Measurements from ENCODE around the gene IFNGR1.

IFNGR1 gene

DNA sequence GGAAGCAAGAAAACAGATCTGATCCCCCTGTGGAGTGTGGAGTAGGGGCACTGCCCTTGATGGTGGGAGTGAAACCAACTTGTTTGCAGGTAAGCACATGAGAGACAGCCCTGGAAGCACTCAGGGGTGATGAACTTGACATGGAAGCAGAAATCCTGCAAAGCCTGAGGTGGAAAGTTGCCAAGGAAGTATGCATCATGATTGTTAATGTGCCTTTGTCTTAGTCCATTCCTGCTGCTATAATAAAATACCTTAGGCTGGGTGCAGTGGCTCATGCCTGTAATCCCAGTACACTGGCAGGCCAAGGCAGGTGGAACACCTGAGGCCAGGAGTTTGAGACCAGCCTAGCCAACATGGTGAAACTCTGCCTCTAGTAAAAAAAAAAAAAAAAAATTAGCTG lies 40.2 kb upstream of the IFNGR1 start:
- no peak for TF ChIP-seq SIN3A (IDR thresholded peaks at IDR 0.05; ENCODE audit: borderline replicate concordance, insufficient read depth, low read length)
- no peak for TF ChIP-seq TAF1 (IDR thresholded peaks at IDR 0.05; ENCODE audit: borderline replicate concordance, insufficient read depth, low read length)

DNA sequence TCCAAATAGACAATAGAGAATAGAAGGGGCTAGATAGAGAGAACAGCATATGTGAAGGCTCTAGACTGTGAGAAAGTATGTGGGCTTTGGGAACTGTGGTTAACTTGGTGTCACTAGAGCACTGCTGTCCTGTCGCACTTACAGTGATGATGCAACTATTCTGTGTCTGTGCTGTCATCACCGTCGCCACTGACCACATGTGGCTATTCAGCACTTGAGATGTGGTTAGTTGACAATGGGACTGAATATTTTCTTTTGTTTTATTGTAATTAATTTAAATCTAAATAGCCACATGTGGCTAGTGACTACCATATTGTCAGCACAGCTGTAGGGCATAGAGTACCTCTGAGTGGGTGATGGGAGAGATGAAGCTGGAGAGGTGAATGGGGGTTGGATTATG lies 39.0 kb upstream of the IFNGR1 start:
- TF ChIP-seq, protein P1, sequence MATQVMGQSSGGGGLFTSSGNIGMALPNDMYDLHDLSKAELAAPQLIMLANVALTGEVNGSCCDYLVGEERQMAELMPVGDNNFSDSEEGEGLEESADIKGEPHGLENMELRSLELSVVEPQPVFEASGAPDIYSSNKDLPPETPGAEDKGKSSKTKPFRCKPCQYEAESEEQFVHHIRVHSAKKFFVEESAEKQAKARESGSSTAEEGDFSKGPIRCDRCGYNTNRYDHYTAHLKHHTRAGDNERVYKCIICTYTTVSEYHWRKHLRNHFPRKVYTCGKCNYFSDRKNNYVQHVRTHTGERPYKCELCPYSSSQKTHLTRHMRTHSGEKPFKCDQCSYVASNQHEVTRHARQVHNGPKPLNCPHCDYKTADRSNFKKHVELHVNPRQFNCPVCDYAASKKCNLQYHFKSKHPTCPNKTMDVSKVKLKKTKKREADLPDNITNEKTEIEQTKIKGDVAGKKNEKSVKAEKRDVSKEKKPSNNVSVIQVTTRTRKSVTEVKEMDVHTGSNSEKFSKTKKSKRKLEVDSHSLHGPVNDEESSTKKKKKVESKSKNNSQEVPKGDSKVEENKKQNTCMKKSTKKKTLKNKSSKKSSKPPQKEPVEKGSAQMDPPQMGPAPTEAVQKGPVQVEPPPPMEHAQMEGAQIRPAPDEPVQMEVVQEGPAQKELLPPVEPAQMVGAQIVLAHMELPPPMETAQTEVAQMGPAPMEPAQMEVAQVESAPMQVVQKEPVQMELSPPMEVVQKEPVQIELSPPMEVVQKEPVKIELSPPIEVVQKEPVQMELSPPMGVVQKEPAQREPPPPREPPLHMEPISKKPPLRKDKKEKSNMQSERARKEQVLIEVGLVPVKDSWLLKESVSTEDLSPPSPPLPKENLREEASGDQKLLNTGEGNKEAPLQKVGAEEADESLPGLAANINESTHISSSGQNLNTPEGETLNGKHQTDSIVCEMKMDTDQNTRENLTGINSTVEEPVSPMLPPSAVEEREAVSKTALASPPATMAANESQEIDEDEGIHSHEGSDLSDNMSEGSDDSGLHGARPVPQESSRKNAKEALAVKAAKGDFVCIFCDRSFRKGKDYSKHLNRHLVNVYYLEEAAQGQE (IDR thresholded peaks at IDR 0.05; ENCODE audit: insufficient read depth in 1 of 2, low read depth in 2 of 2, low read length in 2 of 2), result no peak
- TF ChIP-seq POLR2AphosphoS5 (IDR thresholded peaks at IDR 0.05; ENCODE audit: low read depth, low read length) (no peak), SIN3A (IDR thresholded peaks at IDR 0.05; ENCODE audit: borderline replicate concordance, insufficient read depth, low read length) (no peak), FOXP2 (optimal IDR thresholded peaks at IDR 0.05; ENCODE audit: borderline replicate concordance, extremely low read depth, extremely low read length, insufficient read depth) (no peak), TAF1 (IDR thresholded peaks at IDR 0.05; ENCODE audit: borderline replicate concordance, insufficient read depth, low read length) (no peak)

GRCh38 chr6:137256350-137257103 lies 37.3 kb upstream of the IFNGR1 start:
- TF ChIP-seq SIN3A (IDR thresholded peaks at IDR 0.05; ENCODE audit: borderline replicate concordance, insufficient read depth, low read length) (no peak), POLR2AphosphoS5 (IDR thresholded peaks at IDR 0.05; ENCODE audit: low read depth, low read length) (no peak), TAF1 (IDR thresholded peaks at IDR 0.05; ENCODE audit: borderline replicate concordance, insufficient read depth, low read length) (no peak), FOXP2 (optimal IDR thresholded peaks at IDR 0.05; ENCODE audit: borderline replicate concordance, extremely low read depth, extremely low read length, insufficient read depth) (no peak)
- TF ChIP-seq, protein P1 (IDR thresholded peaks at IDR 0.05; ENCODE audit: insufficient read depth in 1 of 2, low read depth in 2 of 2, low read length in 2 of 2), result no peak

DNA sequence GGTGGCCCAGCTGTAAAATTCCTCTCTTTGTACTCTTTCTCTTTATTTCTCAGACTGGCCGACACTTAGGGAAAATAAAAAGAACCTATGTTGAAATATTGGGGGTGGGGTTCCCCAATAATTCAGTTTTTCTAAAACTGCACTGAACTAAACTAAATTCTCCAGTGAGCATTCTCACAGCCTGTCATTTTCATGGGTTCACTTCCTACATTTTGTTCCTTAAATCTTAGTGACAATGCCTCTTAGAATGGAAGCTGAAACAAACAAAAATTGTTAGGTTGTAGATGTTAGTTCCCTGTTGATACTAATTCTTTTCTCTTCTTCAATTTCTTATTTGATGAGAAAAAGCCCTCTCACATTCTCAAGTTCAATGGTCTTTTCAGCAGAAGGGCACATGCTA lies 35.8 kb upstream of the IFNGR1 start:
- TF ChIP-seq FOXP2 (optimal IDR thresholded peaks at IDR 0.05; ENCODE audit: borderline replicate concordance, extremely low read depth, extremely low read length, insufficient read depth), result no peak
- TF ChIP-seq, protein P1 (IDR thresholded peaks at IDR 0.05; ENCODE audit: insufficient read depth in 1 of 2, low read depth in 2 of 2, low read length in 2 of 2), result no peak
- no peak for TF ChIP-seq POLR2AphosphoS5 (IDR thresholded peaks at IDR 0.05; ENCODE audit: low read depth, low read length)
- TF ChIP-seq SIN3A (IDR thresholded peaks at IDR 0.05; ENCODE audit: borderline replicate concordance, insufficient read depth, low read length), result no peak
- no peak for TF ChIP-seq TAF1 (IDR thresholded peaks at IDR 0.05; ENCODE audit: borderline replicate concordance, insufficient read depth, low read length)

DNA sequence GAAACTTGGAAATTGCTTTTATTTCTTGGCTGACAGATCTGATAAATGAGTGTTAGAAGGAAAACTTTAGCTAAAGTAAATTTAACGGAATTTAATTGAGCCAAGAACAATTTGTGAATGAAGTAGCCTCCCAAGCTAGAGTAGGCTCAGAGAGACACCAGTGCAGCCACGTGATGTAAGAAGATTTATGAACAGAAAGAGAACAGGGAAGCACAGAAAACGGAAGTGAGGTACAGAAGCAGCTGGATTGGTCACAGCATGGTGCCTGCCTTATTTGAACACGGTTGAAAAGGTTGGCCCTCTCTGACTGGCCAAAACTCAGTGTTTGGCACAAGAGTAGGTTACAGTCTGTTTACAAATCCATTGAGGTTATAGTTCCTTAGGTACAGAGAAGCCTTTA lies 29.5 kb upstream of the IFNGR1 start:
- TF ChIP-seq, protein P1 (IDR thresholded peaks at IDR 0.05; ENCODE audit: insufficient read depth in 1 of 2, low read depth in 2 of 2, low read length in 2 of 2), result no peak
- TF ChIP-seq POLR2AphosphoS5 (IDR thresholded peaks at IDR 0.05; ENCODE audit: low read depth, low read length) (no peak), TAF1 (IDR thresholded peaks at IDR 0.05; ENCODE audit: borderline replicate concordance, insufficient read depth, low read length) (no peak), FOXP2 (optimal IDR thresholded peaks at IDR 0.05; ENCODE audit: borderline replicate concordance, extremely low read depth, extremely low read length, insufficient read depth) (no peak), SIN3A (IDR thresholded peaks at IDR 0.05; ENCODE audit: borderline replicate concordance, insufficient read depth, low read length) (no peak)

Data from PFSK-1 (cell line).